ENCODE data around the gene RHPN2. TPM values are rescaled to one million over a fixed set of nuclear protein-coding genes. Genes with fewer than 3 reads are reported as not detected.
A peak's percentile ranks its signal among the peaks of the same experiment; 100 is the strongest.

RHPN2 gene
- total RNA-seq, 2 experiments from 2014 or later: 2.1 to 6.4 TPM

DNA sequence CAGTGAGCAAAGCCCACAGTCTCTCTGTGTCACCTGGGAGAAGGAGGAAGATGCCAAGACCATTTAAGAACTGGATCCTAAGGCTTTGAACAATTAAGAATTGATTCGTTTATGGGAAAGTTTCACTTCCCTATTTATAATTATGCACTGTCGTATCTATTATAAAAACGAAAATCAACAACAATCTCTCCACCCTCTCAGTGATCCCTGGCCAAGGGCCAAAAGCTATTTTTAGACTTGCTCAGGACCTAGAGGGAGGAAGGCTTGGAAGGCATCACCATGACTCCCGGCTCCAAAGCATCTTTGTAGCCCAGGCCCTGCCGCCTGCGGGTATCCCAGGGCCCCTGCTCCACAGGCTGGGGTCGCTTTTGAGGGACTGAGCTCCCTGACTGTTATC lies 1.3 kb downstream of the RHPN2 start:
- no peaks in the 10 kb centered on the region for H3K36me3 ChIP-seq (ENCODE audit: insufficient read depth, low read length)
- H3K9me3 ChIP-seq (ENCODE audit: low read length): no peaks in the 10 kb centered on the region
- H3K9me2 ChIP-seq (ENCODE audit: insufficient read depth, low read length): no peaks in the 10 kb centered on the region
- DNase-seq (ENCODE audit: low spot score): peak; percentile 13
- TF ChIP-seq EZH2phosphoT487 (IDR thresholded peaks at IDR 0.05; ENCODE audit: borderline replicate concordance, low read depth, low read length): no peak
- TF ChIP-seq, protein P1, sequence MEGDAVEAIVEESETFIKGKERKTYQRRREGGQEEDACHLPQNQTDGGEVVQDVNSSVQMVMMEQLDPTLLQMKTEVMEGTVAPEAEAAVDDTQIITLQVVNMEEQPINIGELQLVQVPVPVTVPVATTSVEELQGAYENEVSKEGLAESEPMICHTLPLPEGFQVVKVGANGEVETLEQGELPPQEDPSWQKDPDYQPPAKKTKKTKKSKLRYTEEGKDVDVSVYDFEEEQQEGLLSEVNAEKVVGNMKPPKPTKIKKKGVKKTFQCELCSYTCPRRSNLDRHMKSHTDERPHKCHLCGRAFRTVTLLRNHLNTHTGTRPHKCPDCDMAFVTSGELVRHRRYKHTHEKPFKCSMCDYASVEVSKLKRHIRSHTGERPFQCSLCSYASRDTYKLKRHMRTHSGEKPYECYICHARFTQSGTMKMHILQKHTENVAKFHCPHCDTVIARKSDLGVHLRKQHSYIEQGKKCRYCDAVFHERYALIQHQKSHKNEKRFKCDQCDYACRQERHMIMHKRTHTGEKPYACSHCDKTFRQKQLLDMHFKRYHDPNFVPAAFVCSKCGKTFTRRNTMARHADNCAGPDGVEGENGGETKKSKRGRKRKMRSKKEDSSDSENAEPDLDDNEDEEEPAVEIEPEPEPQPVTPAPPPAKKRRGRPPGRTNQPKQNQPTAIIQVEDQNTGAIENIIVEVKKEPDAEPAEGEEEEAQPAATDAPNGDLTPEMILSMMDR (conservative IDR thresholded peaks at IDR 0.05; ENCODE audit: low read length): no peak
- no peak overlapping the region for H2AFZ ChIP-seq (ENCODE audit: low read length)
- no peaks in the 10 kb centered on the region for H4K20me1 ChIP-seq (ENCODE audit: insufficient read depth, low read length)
- ChIA-PET CTCF (ENCODE audit: unreplicated experiment) (no interaction called here), POLR2A (no interaction called here)
- H3K4me3 ChIP-seq (ENCODE audit: low read depth, low read length, poor library complexity, severe bottlenecking): no peak overlapping the region
- peaks cover 7% of the 10 kb centered on the region for H3K4me1 ChIP-seq (ENCODE audit: insufficient read depth, low read length, poor library complexity, severe bottlenecking)
- intact Hi-C loops (cut with micrococcal nuclease; ENCODE audit: unreplicated experiment): no loop called here
- no peaks in the 10 kb centered on the region for H3K79me2 ChIP-seq (ENCODE audit: insufficient read depth, low read depth, low read length)
- BruUV-seq (replicated peaks): no TSS peak
- peak overlapping the region; percentile 28 for H3K4me2 ChIP-seq (ENCODE audit: low read length)
- no peak overlapping the region for H3K27ac ChIP-seq (ENCODE audit: low read depth, low read length, poor library complexity, severe bottlenecking)

DNA sequence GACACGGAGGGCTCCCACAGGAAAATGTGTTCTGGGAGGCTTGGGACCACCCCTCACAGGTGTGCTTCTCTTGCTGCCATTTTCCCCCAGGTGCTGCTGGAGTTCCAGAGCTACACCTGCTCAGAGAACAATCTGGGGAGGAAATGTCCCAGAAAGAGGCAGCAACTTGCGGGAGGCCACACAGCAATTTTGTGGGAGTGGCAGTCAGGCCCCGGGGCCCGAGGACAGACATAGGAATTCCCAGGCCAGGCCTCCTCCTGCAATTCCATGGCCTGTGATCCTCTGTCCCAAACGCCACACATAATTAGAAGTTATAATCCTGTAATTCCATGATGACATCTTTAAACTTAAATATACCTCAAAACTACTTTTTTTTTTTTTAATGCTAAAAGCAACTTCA lies 1.8 kb downstream of the RHPN2 start:
- Histone ChIP-seq H3K4me1 (ENCODE audit: insufficient read depth, low read length, poor library complexity, severe bottlenecking) (peaks cover 7% of the 10 kb centered on the region), H2AFZ (ENCODE audit: low read length) (no peak overlapping the region), H4K20me1 (ENCODE audit: insufficient read depth, low read length) (no peaks in the 10 kb centered on the region), H3K27ac (ENCODE audit: low read depth, low read length, poor library complexity, severe bottlenecking) (no peak overlapping the region), H3K9me3 (ENCODE audit: low read length) (no peaks in the 10 kb centered on the region), H3K4me2 (ENCODE audit: low read length) (peak overlapping the region; percentile 28), H3K36me3 (ENCODE audit: insufficient read depth, low read length) (no peaks in the 10 kb centered on the region), H3K4me3 (ENCODE audit: low read depth, low read length, poor library complexity, severe bottlenecking) (no peak overlapping the region), H3K79me2 (ENCODE audit: insufficient read depth, low read depth, low read length) (no peaks in the 10 kb centered on the region), H3K9me2 (ENCODE audit: insufficient read depth, low read length) (no peaks in the 10 kb centered on the region)
- ChIA-PET CTCF (ENCODE audit: unreplicated experiment) (no interaction called here), POLR2A (no interaction called here)
- no peak for DNase-seq (ENCODE audit: low spot score)
- intact Hi-C loops (cut with micrococcal nuclease; ENCODE audit: unreplicated experiment): no loop called here
- BruUV-seq (replicated peaks): no TSS peak
- TF ChIP-seq EZH2phosphoT487 (IDR thresholded peaks at IDR 0.05; ENCODE audit: borderline replicate concordance, low read depth, low read length): no peak
- TF ChIP-seq, protein P1 (conservative IDR thresholded peaks at IDR 0.05; ENCODE audit: low read length): no peak

- Histone ChIP-seq H3K4me3 (ENCODE audit: low read depth, low read length, poor library complexity, severe bottlenecking) (no peak overlapping the region), H3K36me3 (ENCODE audit: insufficient read depth, low read length) (no peaks in the 10 kb centered on the region), H3K9me3 (ENCODE audit: low read length) (no peaks in the 10 kb centered on the region), H3K4me2 (ENCODE audit: low read length) (no peak overlapping the region), H3K27ac (ENCODE audit: low read depth, low read length, poor library complexity, severe bottlenecking) (no peak overlapping the region), H3K4me1 (ENCODE audit: insufficient read depth, low read length, poor library complexity, severe bottlenecking) (peaks cover 7% of the 10 kb centered on the region), H2AFZ (ENCODE audit: low read length) (no peak overlapping the region), H3K9me2 (ENCODE audit: insufficient read depth, low read length) (no peaks in the 10 kb centered on the region), H3K79me2 (ENCODE audit: insufficient read depth, low read depth, low read length) (no peaks in the 10 kb centered on the region), H4K20me1 (ENCODE audit: insufficient read depth, low read length) (no peaks in the 10 kb centered on the region)
- POLR2A ChIA-PET: no interaction called here
- TF ChIP-seq, protein P1 (conservative IDR thresholded peaks at IDR 0.05; ENCODE audit: low read length): no peak
- TF ChIP-seq EZH2phosphoT487 (IDR thresholded peaks at IDR 0.05; ENCODE audit: borderline replicate concordance, low read depth, low read length): no peak
- intact Hi-C loops (cut with micrococcal nuclease; ENCODE audit: unreplicated experiment): no loop called here
- no peak for DNase-seq (ENCODE audit: low spot score)
- CTCF ChIA-PET (ENCODE audit: unreplicated experiment): no interaction called here
- BruUV-seq (replicated peaks): no TSS peak
Observed at GRCh38 chr19:33060586-33060985, 4.1 kb downstream of the RHPN2 start.
